IMR-90 (cell line): ENCODE measurements around the gene NXN. TPM values are rescaled to one million over a fixed set of nuclear protein-coding genes. Genes with fewer than 3 reads are reported as not detected.
A peak's percentile ranks its signal among the peaks of the same experiment; 100 is the strongest.

Experiments used
- ATAC-seq: fragments of 200-7000 bp; cut with Tn5 transposase; 2 replicates; pipeline ENCODE4 v1.9.1; 2020; ENCODE audit warnings: low read depth, mild to moderate bottlenecking, moderate library complexity
- BruUV-seq: library from RNA; stranded (reverse); fragments of 400-500 nt; replicated peaks from 2 replicates; lab custom pipeline; 2021; lab: Mats Ljungman, UMichigan
- CTCF ChIA-PET: fragments of 300-600 bp; formaldehyde crosslinking; extraction: SDS; loops from one replicate; lab custom pipeline; 2021; ENCODE audit warnings: antibody characterized with exemption; lab: Yijun Ruan, JAX
- POLR2A ChIA-PET: fragments of 300-600 bp; sonication (Branson Sonifier 250); formaldehyde crosslinking; loops from one replicate; lab custom pipeline; 2022; ENCODE audit warnings: antibody characterized with exemption; ENCODE audit not compliant: unreplicated experiment; lab: Charles Lee
- DNase-seq: peaks from one replicate; pipeline ENCODE4 v3.0.0; 2013
- H2AFZ ChIP-seq: replicated peaks from 2 replicates; pipeline ENCODE3; 2013; ENCODE audit warnings: low read length, mild to moderate bottlenecking; ENCODE audit not compliant: poor library complexity
- H2AK5ac ChIP-seq: 2 replicates; pipeline ENCODE4 v1.6.1; 2013; ENCODE audit warnings: low read depth, low read length, inconsistent platforms
- H2AK9ac ChIP-seq: replicated peaks from 2 replicates; pipeline ENCODE3; 2013; ENCODE audit warnings: mild to moderate bottlenecking, low read depth, low read length, moderate library complexity; ENCODE audit not compliant: poor library complexity
- H2BK120ac ChIP-seq: 2 replicates; pipeline ENCODE4 v1.6.1; 2013; ENCODE audit warnings: low read depth, low read length, inconsistent platforms
- H2BK15ac ChIP-seq: 3 replicates; pipeline ENCODE4 v1.6.1; 2013; ENCODE audit warnings: low read depth, low read length, inconsistent platforms
- H2BK20ac ChIP-seq: 2 replicates; pipeline ENCODE4 v1.6.1; 2013; ENCODE audit warnings: low read depth, mild to moderate bottlenecking, inconsistent platforms, low read length, moderate library complexity
- H2BK5ac ChIP-seq: 2 replicates; pipeline ENCODE4 v1.6.1; 2013; ENCODE audit warnings: mild to moderate bottlenecking, low read depth, low read length, inconsistent platforms; ENCODE audit not compliant: poor library complexity, severe bottlenecking
- H3K14ac ChIP-seq: replicated peaks from 2 replicates; pipeline ENCODE4 v1.6.1; 2013; ENCODE audit warnings: low read depth, low read length, inconsistent platforms
- H3K18ac ChIP-seq: 2 replicates; pipeline ENCODE4 v1.6.1; 2013; ENCODE audit warnings: low read depth, low read length, control low read depth
- H3K23ac ChIP-seq: 2 replicates; pipeline ENCODE4 v1.6.1; 2013; ENCODE audit warnings: low read depth, low read length, inconsistent platforms
- H3K27ac ChIP-seq: 2 replicates; pipeline ENCODE4 v1.5.1; 2013; ENCODE audit warnings: mild to moderate bottlenecking, control low read depth, low read length; ENCODE audit not compliant: insufficient read depth
- H3K27me3 ChIP-seq: 2 replicates; pipeline ENCODE4 v1.6.1; 2013; ENCODE audit warnings: low read length; ENCODE audit not compliant: control insufficient read depth, insufficient read depth
- H3K36me3 ChIP-seq: 2 replicates; pipeline ENCODE4 v1.6.1; 2013; ENCODE audit warnings: low read length, mixed read lengths; ENCODE audit not compliant: control insufficient read depth, insufficient read depth
- H3K4ac ChIP-seq: 2 replicates; pipeline ENCODE4 v1.6.1; 2013; ENCODE audit warnings: low read depth, low read length, inconsistent platforms
- H3K4me1 ChIP-seq: 2 replicates; pipeline ENCODE4 v1.6.1; 2013; ENCODE audit warnings: low read length, mixed read lengths; ENCODE audit not compliant: control insufficient read depth, insufficient read depth
- H3K4me2 ChIP-seq: 2 replicates; pipeline ENCODE4 v1.6.1; 2013; ENCODE audit warnings: low read depth, mild to moderate bottlenecking, control low read depth, low read length, moderate library complexity
- H3K4me3 ChIP-seq: 2 replicates; pipeline ENCODE4 v1.5.1; 2013; ENCODE audit warnings: low read depth, mild to moderate bottlenecking, control low read depth, low read length, moderate library complexity; ENCODE audit not compliant: insufficient read depth
- H3K56ac ChIP-seq: 2 replicates; pipeline ENCODE4 v1.6.1; 2013; ENCODE audit warnings: low read length, inconsistent platforms; ENCODE audit not compliant: insufficient read depth; ENCODE audit errors: extremely low read depth
- H3K79me1 ChIP-seq, 2 experiments: 2 replicates each; pipeline ENCODE4 v1.6.1; 2013; ENCODE audit warnings: low read length in 2 of 2, inconsistent platforms in 1 of 2, low read depth in 1 of 2
- H3K9ac ChIP-seq: 2 replicates; pipeline ENCODE4 v1.6.1; 2013; ENCODE audit warnings: low read depth, low read length, control low read depth
- H3K9me1 ChIP-seq: 2 replicates; pipeline ENCODE4 v1.6.1; 2013; ENCODE audit warnings: low read length, inconsistent platforms; ENCODE audit not compliant: insufficient read depth
- H3K9me3 ChIP-seq: 2 replicates; pipeline ENCODE4 v1.6.1; 2013; ENCODE audit warnings: low read length; ENCODE audit not compliant: control insufficient read depth, insufficient read depth
- H4K20me1 ChIP-seq: 2 replicates; pipeline ENCODE4 v1.6.1; 2013; ENCODE audit warnings: low read length, inconsistent platforms; ENCODE audit not compliant: insufficient read depth
- H4K5ac ChIP-seq: 2 replicates; pipeline ENCODE4 v1.6.1; 2013; ENCODE audit warnings: mild to moderate bottlenecking, low read depth, low read length, control low read depth
- H4K8ac ChIP-seq, 2 experiments: 2 replicates each; pipeline ENCODE4 v1.6.1; 2013; ENCODE audit warnings: low read depth in 2 of 2, low read length in 2 of 2, control low read depth in 1 of 2, inconsistent platforms in 1 of 2
- H4K91ac ChIP-seq: 2 replicates; pipeline ENCODE4 v1.6.1; 2013; ENCODE audit warnings: low read depth, low read length, inconsistent platforms; ENCODE audit not compliant: insufficient read depth
- BHLHE40 ChIP-seq: fragments of 150-350 bp; IDR thresholded peaks from 2 replicates; pipeline ENCODE4 v1.6.1; 2016; ENCODE audit warnings: mild to moderate bottlenecking, low read depth, low read length
- CEBPB ChIP-seq: IDR thresholded peaks from 2 replicates; pipeline ENCODE4 v1.6.1; 2012; ENCODE audit warnings: low read depth, low read length, improper control_type of control experiment
- CHD1 ChIP-seq: IDR thresholded peaks from 2 replicates; pipeline ENCODE4 v1.6.1; 2012; ENCODE audit warnings: low read depth, low read length, improper control_type of control experiment
- FOS ChIP-seq: fragments of 150-350 bp; IDR thresholded peaks from 2 replicates; pipeline ENCODE4 v1.6.1; 2016; ENCODE audit warnings: low read depth, low read length
- MAFK ChIP-seq: IDR thresholded peaks from 2 replicates; pipeline ENCODE4 v1.6.1; 2012; ENCODE audit warnings: low read depth, low read length, improper control_type of control experiment
- MXI1 ChIP-seq: IDR thresholded peaks from 2 replicates; pipeline ENCODE4 v1.6.1; 2012; ENCODE audit warnings: low read depth, mild to moderate bottlenecking, low read length, moderate library complexity, borderline replicate concordance
- RFX5 ChIP-seq: IDR thresholded peaks from 2 replicates; pipeline ENCODE4 v1.8.0; 2012; ENCODE audit warnings: low read depth, mild to moderate bottlenecking, low read length, moderate library complexity
- SMC3 ChIP-seq: fragments of 150-350 bp; IDR thresholded peaks from 2 replicates; pipeline ENCODE4 v1.6.1; 2016; ENCODE audit warnings: low read depth, mild to moderate bottlenecking, antibody characterized with exemption, low read length, moderate library complexity
- WGBS, 2 experiments: methylation state at CpG; one replicate each; pipeline versions ENCODE4 v1.1.5 to v1.1.7; 2013; ENCODE audit warnings: missing lambda C conversion rate in 2 of 2; ENCODE audit not compliant: insufficient read length in 1 of 2; ENCODE audit errors: extremely low coverage in 2 of 2; 5-methylcytosine and 5-hydroxymethylcytosine counted together
- dilution Hi-C: fragments of 300-500 bp; cut with HindIII; formaldehyde crosslinking; loops from one replicate; pipeline ENCODE4 v1.14.3; 2018; ENCODE audit warnings: low sequenced_read_pairs; ENCODE audit not compliant: unreplicated experiment
- in situ Hi-C: fragments of 300-500 bp; cut with MboI; formaldehyde crosslinking; loops from 3 replicates; pipeline ENCODE4 v1.14.3; 2019; ENCODE audit warnings: low sequenced_read_pairs, inconsistent platforms, mixed read lengths
- intact Hi-C: fragments of 100-400 bp; cut with micrococcal nuclease; formaldehyde crosslinking; loops from 2 replicates; pipeline ENCODE4 v1.10.0; 2022
- polyA plus RNA-seq, 3 experiments: library from polyadenylated mRNA; depleted of rRNA; stranded (reverse); fragments of >200 nt; gene quantifications; 2 replicates each; pipeline ENCODE4 v1.2.3, GENCODE V29; 2012; ENCODE audit warnings: low replicate concordance in 1 of 3
- total RNA-seq: library from RNA; depleted of rRNA; stranded (reverse); fragments of >200 nt; gene quantifications from 2 replicates; pipeline ENCODE4 v1.2.3, GENCODE V29; 2012
- TF ChIP-seq, protein P1 (sequence below): fragments of 150-350 bp; IDR thresholded peaks from 2 replicates; pipeline ENCODE4 v1.6.1; 2016; ENCODE audit warnings: low read depth, mild to moderate bottlenecking, low read length, moderate library complexity, borderline replicate concordance

Gene NXN
- total and polyA plus RNA-seq, 2 of the 4 experiments (the other 2 are of a cell fraction): 52.5 to 116 TPM

DNA sequence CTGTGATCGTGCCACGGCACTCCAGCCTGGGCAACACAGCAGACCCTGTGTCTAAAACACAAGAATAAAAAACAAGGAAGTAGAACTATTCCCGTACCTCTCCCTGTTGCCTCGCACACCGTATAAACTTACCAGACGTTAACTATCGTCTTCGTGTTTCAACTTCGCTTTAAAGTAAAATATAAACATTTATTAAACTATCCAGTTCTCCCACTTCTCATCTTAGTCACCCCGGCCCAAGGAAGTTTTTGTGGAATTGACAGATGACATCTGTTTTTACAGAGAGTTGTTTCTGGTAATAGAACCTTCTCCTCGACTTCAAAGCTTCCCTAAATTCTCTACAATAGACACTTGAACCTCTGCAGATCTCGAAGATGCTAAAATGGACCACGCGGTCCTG lies 83.1 kb downstream of the NXN start:
- Histone ChIP-seq H3K27me3 (no peaks in the 10 kb centered on the region), H3K4ac (peak overlapping the region; percentile 44; the same call in 1 of the 2 replicates), H3K56ac (no peak overlapping the region), H2AFZ (peak overlapping the region; percentile 56), H3K79me1 (peaks cover 8 to 55% of the 10 kb centered on the region in 2 experiments; a peak in 3 of 4 replicates), H4K5ac (peak overlapping the region; percentile 74; the same call in 1 of the 2 replicates), H3K4me1 (peaks cover 20% of the 10 kb centered on the region), H3K18ac (peak overlapping the region; percentile 75), H3K36me3 (peaks cover 4% of the 10 kb centered on the region; the same call in 1 of the 2 replicates), H2BK120ac (peak overlapping the region; percentile 80), H4K20me1 (peaks cover 41% of the 10 kb centered on the region), H3K4me2 (peak overlapping the region; percentile 71), H2BK20ac (peak overlapping the region; percentile 73; the same call in 1 of the 2 replicates), H2AK9ac (peak overlapping the region; percentile 5), H2BK5ac (peak overlapping the region; percentile 58), H3K23ac (peak overlapping the region; percentile 21; the same call in 1 of the 2 replicates), H3K9me3 (no peaks in the 10 kb centered on the region), H4K91ac (peak overlapping the region; percentile 40; the same call in 1 of the 2 replicates), H4K8ac (peak overlapping the region in 1 of 2 experiments; percentile 66; a peak in 2 of 4 replicates), H3K4me3 (no peak overlapping the region), H2AK5ac (peak overlapping the region; percentile 91; the same call in 1 of the 2 replicates), H3K9ac (peak overlapping the region; percentile 56; the same call in 1 of the 2 replicates), H2BK15ac (no peak overlapping the region; the same call in 2 of the 3 replicates), H3K9me1 (peaks cover 13% of the 10 kb centered on the region), H3K14ac (peak overlapping the region; percentile 59; the same call in 1 of the 2 replicates), H3K27ac (peak overlapping the region; percentile 98)
- ChIA-PET POLR2A (no interaction called here), CTCF (interaction anchor here (0.6 kb wide), 1 partner anchor 31 kb away, joined by 3 read pairs; no protein-coding TSS in a partner anchor)
- DNase-seq (peak; percentile 66), ATAC-seq (peak; percentile 69)
- intact Hi-C loops: no loop called here
- 27% methylated on average over 3 of the region's 14 CpGs; no CpG with 5 or more reads in 1 of the 2 experiments for WGBS, 2 experiments
- dilution Hi-C loops: no loop called here
- TF ChIP-seq MXI1 (no peak), MAFK (no peak), BHLHE40 (no peak), FOS (no peak), CHD1 (no peak), SMC3 (no peak), RFX5 (no peak), CEBPB (no peak)
- TF ChIP-seq, protein P1, sequence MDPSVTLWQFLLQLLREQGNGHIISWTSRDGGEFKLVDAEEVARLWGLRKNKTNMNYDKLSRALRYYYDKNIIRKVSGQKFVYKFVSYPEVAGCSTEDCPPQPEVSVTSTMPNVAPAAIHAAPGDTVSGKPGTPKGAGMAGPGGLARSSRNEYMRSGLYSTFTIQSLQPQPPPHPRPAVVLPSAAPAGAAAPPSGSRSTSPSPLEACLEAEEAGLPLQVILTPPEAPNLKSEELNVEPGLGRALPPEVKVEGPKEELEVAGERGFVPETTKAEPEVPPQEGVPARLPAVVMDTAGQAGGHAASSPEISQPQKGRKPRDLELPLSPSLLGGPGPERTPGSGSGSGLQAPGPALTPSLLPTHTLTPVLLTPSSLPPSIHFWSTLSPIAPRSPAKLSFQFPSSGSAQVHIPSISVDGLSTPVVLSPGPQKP: no peak
- no TSS peak for BruUV-seq
- in situ Hi-C loops: no loop called here
